ENCODE data around the gene FNDC8. TPM values are rescaled to one million over a fixed set of nuclear protein-coding genes. Genes with fewer than 3 reads are reported as not detected.

The FNDC8 gene
- total RNA-seq, 1 donor from 2014 or later = not detected

DNA sequence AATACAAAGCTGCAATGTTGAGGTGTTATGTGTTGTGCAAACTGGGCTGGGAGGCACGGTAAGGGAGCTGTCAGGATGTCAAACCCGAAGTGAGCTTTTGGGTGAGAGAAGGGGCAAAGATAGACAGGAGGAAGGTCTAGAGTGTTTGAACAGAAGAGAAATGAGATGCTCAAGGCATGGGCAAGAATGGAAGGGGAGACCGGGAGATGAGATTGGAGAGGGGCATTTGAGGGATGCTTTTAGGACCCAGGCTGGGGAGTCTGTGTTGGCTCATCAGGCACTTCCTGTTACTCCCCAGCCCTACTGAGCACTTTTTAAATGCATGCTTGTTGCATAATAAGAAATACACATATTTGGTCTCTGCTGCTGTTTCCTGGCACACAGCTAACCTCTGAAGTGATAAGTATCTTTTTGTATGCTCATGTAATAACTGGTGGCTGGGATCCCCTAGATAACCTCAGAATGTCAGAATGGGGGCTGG lies 39.9 kb downstream of the FNDC8 start:
- H3K9me3 ChIP-seq = no peaks in the 10 kb centered on the region
- intact Hi-C loops (cut with DNase I) = no loop called here
- ATAC-seq (peak; percentile 49 to 59), DNase-seq (no peak)
- TF ChIP-seq, protein P1, sequence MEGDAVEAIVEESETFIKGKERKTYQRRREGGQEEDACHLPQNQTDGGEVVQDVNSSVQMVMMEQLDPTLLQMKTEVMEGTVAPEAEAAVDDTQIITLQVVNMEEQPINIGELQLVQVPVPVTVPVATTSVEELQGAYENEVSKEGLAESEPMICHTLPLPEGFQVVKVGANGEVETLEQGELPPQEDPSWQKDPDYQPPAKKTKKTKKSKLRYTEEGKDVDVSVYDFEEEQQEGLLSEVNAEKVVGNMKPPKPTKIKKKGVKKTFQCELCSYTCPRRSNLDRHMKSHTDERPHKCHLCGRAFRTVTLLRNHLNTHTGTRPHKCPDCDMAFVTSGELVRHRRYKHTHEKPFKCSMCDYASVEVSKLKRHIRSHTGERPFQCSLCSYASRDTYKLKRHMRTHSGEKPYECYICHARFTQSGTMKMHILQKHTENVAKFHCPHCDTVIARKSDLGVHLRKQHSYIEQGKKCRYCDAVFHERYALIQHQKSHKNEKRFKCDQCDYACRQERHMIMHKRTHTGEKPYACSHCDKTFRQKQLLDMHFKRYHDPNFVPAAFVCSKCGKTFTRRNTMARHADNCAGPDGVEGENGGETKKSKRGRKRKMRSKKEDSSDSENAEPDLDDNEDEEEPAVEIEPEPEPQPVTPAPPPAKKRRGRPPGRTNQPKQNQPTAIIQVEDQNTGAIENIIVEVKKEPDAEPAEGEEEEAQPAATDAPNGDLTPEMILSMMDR (IDR thresholded peaks at IDR 0.05) = no peak
- no peaks in the 10 kb centered on the region for H3K4me1 ChIP-seq
- H3K4me3 ChIP-seq = no peak overlapping the region
- H3K27me3 ChIP-seq (ENCODE audit: low read depth) = no peaks in the 10 kb centered on the region
- no peak overlapping the region for H3K27ac ChIP-seq
- H3K36me3 ChIP-seq = no peaks in the 10 kb centered on the region

GRCh38 chr17:35162755-35163154 lies 41.3 kb downstream of the FNDC8 start:
- Histone ChIP-seq H3K36me3 (no peaks in the 10 kb centered on the region), H3K4me3 (no peak overlapping the region), H3K27ac (no peak overlapping the region), H3K27me3 (ENCODE audit: low read depth) (no peaks in the 10 kb centered on the region), H3K4me1 (no peaks in the 10 kb centered on the region), H3K9me3 (no peaks in the 10 kb centered on the region)
- intact Hi-C loops (cut with DNase I) = no loop called here
- TF ChIP-seq, protein P1 (IDR thresholded peaks at IDR 0.05) = no peak
- DNase-seq = no peak
- ATAC-seq = no peak

- no peak for ATAC-seq
- intact Hi-C loops (cut with DNase I) = no loop called here
- Histone ChIP-seq H3K4me1 (no peaks in the 10 kb centered on the region), H3K27ac (no peak overlapping the region), H3K27me3 (ENCODE audit: low read depth) (no peaks in the 10 kb centered on the region), H3K9me3 (no peaks in the 10 kb centered on the region), H3K4me3 (no peak overlapping the region), H3K36me3 (no peaks in the 10 kb centered on the region)
- DNase-seq = no peak
- TF ChIP-seq, protein P1 (IDR thresholded peaks at IDR 0.05) = no peak
These were observed 42.5 kb downstream of the FNDC8 start for GRCh38 chr17:35163886-35164285.

DNA sequence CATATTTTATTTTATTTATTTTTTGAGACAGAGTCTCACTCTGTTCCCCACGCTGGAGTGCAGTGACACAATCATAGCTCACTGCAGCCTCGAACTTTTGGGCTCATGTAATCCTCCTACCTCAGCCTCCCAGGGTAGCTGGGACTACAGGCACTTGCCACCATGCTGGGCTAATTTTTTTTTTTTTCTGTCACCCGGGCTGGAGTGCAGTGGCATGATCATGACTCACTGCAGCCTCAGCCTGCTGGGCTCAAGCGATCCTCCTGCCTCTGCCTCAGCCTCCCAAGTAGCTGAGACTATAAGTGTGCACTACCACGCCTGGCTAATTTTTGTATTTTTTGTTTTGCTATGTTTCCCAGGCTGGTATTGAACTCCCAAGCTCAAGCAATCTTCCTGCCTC lies 43.3 kb downstream of the FNDC8 start:
- no peak for DNase-seq
- Histone ChIP-seq H3K9me3 (no peaks in the 10 kb centered on the region), H3K27me3 (ENCODE audit: low read depth) (no peaks in the 10 kb centered on the region), H3K27ac (no peak overlapping the region), H3K4me1 (no peaks in the 10 kb centered on the region), H3K4me3 (no peak overlapping the region), H3K36me3 (no peaks in the 10 kb centered on the region)
- intact Hi-C loops (cut with DNase I) = no loop called here
- no peak for ATAC-seq
- TF ChIP-seq, protein P1 (IDR thresholded peaks at IDR 0.05) = no peak

- Histone ChIP-seq H3K9me3 (no peaks in the 10 kb centered on the region), H3K4me3 (no peak overlapping the region), H3K4me1 (peaks cover 4% of the 10 kb centered on the region), H3K27me3 (ENCODE audit: low read depth) (no peaks in the 10 kb centered on the region), H3K27ac (no peak overlapping the region), H3K36me3 (no peaks in the 10 kb centered on the region)
- intact Hi-C loops (cut with DNase I) = no loop called here
- DNase-seq (no peak), ATAC-seq (no peak)
- TF ChIP-seq, protein P1 (IDR thresholded peaks at IDR 0.05) = no peak
These were observed 45.1 kb downstream of the FNDC8 start for GRCh38 chr17:35166526-35166925.

DNA sequence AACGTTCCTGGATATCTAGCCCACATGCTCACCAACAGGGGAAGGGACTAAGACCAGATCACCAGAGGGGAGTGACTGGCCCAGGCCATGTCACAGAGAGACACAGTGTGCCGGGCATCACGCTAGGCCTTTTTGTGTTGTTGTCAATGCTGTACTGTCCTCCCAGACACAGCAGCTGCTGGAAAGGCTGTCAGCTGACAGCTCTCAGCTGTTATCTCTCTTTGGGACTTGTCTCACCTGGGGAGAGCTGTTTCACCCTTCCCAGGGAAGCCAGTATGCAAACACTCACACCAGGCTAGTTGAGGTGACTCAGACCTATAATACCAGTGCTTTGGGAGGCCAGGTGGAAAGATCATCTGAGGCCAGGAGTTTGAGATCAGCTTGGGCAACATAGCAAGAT lies 45.6 kb downstream of the FNDC8 start:
- intact Hi-C loops (cut with DNase I) = no loop called here

More for the DNA sequence above, 45.6 kb downstream of the FNDC8 start:
- H3K36me3 ChIP-seq = no peaks in the 10 kb centered on the region
- H3K4me1 ChIP-seq = peaks cover 9% of the 10 kb centered on the region
- no peaks in the 10 kb centered on the region for H3K9me3 ChIP-seq
- no peak for DNase-seq
- no peak for ATAC-seq
- TF ChIP-seq, protein P1 (IDR thresholded peaks at IDR 0.05) = no peak
- H3K27ac ChIP-seq = no peak overlapping the region
- no peaks in the 10 kb centered on the region for H3K27me3 ChIP-seq (ENCODE audit: low read depth)
- H3K4me3 ChIP-seq = no peak overlapping the region
